Amniotic epithelial cell (primary cell): ENCODE measurements around the gene CACNB2.

ENCODE experiments used
- DNase-seq: peaks from one replicate; pipeline ENCODE4 v3.0.0-alpha.2; 2010; ENCODE audit warnings: low read depth

Gene CACNB2

DNA sequence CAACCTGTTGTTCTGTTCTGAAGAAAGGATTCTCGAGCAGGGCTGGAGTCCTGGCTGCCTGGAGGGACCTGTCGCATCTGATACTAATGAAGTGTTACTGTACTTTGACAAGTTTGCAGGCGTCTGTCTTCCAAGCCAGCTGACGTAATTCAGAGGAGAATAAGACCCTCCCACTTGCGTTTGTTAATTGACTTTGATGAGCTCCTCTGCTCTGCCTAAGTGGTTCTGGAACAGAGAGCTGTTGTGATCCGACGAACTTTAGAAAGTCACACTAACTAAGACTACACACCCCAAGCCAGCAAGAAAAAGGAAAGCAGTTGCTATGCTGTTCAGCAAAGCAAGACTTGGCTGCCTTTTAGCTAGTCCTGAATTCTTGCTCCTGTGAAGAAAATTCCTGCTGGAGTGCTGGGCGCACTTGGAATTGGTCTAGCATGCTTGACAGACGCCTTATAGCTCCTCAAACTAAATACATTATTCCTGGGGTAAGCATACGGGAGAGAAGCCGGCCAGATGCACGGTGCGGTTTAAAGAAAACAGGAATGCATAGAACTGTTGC is 200.3 kb downstream of the CACNB2 start:
- peak; percentile 23 for DNase-seq

DNA sequence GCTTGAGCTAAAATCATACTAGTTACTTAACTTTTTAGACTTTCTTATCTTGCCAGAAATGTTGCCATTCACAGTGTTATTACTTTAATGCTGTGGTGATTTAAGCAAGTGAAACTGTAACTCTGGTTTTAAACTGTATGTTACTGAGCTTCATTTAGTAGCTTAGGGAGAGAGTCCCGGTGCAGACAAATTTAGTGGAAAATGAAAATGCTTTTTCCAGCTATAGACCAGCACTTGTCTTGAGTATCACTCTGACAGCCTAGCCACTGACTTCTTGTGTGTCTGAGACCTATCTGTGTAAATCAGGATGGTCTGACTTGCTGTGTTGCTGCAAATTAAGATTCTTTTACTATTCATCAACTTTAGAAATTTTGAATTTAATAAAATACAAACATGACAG is 200.8 kb downstream of the CACNB2 start:
- DNase-seq: no peak

DNA sequence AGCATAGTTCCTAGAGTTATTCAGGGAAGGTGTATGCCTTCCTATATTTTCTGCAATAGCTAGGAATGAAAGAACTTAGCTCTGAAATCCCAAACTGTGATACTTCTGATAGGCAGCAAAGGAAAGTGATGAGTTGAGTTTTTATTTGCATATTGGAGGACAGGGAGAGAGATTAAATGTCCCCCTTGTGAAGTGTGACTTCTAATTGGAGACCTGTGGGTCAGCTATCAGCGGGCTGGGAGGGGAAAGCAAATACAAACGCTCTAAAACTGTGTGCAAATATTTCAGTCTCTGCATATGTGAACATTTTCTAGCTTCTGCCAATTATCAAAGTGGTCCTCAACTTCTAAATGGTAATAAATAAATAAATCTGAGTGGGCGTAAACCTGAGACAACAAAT is 203.3 kb downstream of the CACNB2 start:
- no peak for DNase-seq

DNA sequence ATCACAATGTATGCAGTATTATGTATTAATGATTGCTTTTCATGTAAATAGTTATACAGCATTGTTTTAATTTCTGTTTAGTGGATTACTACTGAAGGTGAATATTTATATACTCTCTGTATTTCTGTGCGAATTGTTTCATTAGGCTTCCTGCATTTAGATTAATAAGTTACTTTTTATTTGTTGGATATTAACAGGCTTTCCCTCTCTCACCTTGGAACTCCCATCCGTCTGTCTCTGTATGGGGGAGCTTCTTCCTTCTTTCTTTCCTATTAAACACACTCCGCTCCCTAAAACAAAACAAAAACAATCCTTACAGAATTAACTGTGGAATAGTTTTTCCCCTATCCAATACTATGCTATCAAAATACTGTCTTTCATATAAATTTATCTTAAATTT is 205.1 kb downstream of the CACNB2 start:
- no peak for DNase-seq

DNA sequence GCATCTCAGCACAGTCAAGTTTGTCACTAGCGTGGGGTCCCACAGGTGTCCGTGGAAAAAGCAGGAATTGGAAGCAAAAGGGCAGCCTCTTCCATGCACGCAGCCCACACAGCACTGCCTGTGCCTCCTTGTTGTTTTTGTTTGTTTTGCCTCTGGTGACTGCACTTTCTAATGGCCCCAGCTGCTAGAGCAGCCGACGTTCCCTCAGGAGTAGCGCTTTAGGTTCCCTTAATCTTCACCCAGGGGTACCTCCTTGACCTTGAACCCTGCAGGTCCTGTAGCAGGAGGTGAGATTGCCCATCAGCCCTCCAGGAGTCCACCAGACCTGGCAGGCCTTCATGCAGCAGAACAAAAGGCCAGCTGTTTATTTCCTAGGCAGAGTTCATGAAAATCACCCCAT is 210.1 kb downstream of the CACNB2 start:
- DNase-seq: no peak

DNA sequence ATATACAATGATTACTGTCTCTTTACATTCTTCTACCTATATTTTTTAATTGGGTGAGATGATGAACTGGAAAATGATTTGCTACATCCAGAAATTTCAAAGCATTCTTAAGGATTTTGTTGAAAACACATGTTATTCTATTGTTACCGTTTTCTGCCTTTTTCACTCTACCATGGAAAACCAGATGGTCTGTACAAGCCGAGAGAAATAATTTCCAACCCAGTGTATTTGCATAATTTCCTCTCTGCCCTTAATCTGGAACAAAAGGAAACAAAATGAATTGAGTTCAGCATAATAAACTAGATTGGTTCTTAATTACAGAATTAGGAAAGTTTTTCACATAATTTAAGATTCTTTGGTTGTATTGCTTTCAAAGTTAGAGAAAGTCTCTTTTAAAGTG is 211.2 kb downstream of the CACNB2 start:
- DNase-seq: no peak

DNA sequence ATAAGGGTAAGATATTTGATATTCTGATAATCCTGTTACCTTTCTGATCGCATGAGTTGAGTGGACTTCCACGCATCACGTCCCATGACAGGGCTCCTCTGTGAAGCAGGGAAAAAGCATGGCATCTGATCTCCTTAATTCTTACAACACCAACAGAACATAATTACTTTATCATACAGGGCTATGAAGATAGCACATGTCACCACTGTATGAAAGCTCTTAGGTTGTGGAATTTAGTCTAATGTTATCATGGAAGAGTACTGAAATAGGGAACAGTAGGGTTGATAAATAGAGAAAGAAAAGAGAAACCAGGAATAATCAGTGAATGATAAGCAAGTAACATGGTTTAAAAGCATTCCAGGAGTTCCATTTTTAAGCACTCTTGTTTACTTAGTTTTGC is 212.0 kb downstream of the CACNB2 start:
- DNase-seq: no peak

DNA sequence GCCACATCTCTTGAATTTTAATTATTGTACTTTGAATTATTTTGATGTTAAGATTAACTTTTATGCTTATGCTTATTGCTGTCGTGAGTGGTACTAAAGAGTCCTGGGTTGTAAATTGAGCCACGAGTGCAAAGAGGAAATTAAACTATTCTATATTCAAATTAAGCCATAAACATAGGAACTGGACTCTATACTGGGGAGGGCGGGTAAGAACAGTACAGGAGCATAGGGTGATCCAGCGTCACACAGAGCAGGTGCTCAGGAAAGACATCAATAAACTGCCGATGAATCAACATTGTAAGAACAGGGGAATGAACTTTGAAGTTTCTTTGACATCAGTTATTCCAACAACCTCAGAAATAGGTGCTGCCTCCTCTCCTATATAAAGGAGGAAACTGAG is 219.6 kb downstream of the CACNB2 start:
- no peak for DNase-seq

DNA sequence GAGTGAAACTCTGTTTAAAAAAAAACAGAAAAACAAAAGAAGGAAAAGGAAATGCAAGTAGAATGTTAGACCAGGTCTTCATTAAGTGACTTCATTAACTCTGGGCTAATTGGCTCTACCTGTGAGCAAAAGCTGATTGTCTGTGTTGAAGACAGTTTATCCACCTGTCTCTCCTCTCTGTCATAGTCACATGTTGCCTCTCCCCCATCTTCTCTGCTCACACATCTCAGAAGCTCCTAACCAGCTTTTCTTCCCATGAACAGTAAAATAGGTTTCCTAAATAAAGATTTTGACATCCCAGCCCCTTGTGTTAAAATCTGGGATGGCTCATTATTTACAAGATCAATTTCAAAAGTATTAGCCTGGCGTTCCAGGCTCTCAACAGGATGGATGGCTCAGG is 222.7 kb downstream of the CACNB2 start:
- no peak for DNase-seq

DNA sequence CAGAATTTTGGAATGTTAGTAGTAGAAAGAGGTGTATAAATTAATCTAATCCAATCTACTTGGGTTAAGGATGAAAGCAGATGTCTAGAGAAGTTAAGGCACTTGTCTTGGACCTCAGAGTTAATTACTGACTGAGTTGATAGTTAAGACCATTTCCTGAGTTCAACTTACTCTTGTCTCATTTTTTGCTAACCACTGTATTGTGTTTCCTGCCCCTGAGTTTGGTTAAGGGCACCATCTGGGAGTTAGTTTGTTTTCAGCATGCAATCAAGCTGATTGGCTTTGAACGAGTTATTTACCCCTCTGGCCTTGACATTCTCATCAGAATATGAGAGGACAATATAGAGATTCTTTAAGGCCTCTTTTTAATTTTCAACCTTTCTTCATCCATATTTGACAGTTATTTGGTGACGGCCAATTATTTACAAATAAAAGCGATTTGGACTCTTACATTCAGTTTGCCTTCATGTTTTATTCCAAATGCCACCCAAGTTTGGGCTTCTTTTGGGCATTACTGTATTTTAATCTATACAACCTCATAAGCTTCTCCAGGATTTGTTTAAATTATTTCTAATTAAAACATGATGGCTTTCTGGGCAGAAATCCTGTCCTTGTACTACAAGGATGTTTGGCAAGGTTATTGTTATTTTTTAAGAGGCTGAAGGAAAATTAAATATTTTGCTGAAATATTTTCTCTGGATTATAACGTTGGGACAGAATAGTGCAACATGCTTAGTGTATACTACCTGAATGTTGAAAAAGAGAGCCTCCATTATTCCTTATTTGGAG is 225.0 kb downstream of the CACNB2 start:
- DNase-seq: no peak

DNA sequence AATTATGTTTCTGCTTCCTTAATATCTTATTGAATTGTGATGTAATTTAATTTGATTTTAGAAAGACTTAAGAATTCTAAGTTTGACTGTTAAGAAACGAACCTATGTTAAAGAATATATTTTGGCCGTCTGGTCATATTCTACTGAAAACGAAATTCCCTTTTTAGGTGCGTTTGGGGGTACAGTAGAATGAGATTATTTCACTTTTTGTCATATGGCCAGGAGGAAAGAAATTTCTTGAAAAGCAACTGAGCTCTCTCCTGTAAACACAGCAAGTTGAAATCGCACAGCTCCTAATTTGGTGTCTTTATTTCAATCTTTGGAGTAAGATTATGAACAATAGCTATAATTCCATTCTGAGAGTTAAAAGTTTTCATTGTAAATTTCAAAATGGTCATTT is 227.6 kb downstream of the CACNB2 start:
- DNase-seq: no peak

DNA sequence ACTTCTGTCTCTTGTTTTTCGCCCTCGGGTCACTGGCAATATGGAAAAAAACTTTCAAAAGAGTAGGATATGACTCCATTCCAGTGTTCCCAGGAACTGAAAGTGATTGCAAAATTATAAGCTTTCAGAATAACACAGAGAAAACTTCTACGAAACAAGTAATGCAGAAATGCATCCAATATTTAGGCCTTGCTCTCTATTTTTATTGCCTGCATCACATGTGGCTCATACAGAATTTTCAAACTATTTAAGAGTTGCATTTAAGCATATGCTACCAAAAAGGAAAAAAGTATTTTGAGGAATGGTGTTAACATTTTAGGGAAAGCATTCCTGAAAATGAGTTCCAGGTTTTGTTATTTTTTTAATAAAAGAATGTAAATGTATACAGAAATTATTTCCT is 228.0 kb downstream of the CACNB2 start:
- peak; percentile 14 for DNase-seq

DNA sequence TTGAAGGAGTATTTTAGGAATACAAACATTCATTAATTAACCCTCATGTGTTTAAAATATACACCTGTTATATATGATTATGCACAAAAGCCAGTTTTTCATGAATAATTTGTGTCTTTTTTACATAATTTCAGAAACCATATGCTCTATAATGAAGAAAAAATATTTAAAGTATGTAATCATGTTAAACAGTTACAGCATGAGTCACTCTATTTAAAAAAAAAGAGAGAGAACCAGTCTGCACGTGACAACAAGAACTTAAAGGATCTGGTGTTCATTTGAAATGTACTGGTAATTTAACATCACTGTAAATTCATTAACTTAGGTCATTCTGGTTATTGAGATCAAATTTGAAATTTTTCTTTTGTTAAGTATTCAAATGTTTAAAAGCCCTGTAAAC is 228.5 kb downstream of the CACNB2 start:
- DNase-seq: peak; percentile 54

DNA sequence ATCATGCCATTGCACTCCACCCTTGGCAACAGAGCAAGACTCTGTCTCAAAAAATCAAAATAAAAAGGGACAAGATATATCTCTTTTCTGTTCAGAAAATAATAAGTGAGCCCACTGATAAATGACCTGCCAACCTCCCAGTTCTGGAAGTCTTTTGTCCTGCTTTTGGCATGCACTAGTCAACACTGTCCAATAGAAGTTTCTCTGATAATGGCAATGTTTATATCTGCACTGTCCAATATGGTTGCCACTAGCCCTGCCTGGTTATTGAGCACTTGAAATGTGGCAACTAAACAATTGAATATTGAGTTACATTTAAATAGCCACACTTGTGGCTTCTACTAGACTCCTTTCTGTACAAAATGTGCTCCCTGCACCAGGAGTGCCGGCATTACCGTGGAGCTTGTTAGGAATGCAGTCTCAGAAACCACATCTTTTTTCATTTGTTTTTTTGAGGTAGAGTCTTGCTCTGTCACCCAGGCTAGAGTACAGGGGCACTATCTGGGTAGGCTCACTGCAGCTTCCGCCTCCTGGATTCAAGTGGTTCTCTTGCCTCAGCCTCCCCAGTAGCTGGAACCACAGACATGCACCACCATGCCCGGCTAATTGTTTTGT is 229.7 kb downstream of the CACNB2 start:
- DNase-seq: peak; percentile 43

DNA sequence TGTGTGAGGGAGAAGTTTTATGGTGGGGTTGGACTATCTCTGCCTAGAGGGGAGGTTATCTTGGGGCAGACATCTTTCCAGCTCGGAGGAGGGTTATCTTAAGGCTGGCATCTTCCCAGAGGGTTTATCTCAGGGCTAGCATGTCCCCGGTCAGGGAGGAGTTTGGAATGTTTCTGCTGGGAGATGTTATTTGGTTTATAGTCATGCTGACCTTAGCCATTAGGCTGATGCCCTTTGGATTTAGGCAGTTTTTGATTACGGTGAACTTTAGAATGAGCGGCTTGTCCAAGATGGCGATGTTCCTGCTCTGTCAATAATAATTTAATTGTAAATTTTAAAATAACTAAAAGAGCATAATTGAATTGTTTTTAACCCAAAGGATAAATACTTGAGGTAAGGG is 236.4 kb downstream of the CACNB2 start:
- DNase-seq: no peak

DNA sequence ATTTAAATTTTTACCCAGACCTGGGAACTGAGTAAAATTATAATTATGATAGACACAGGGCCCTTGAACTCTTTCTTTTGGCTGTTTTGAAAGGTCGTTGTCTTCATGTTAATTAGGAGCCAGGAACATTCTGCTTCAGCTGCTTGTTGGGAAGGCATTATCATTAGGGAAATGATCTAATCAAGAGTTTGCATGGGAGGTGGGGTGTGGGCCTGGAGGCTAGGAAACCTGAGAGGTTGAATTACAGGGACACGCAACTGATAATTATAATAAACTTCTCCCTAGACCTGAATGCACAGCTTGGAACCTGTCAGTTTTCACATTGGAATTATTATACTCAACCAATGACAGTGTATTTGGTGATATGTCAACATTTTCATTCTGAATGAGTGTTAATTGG is 237.7 kb downstream of the CACNB2 start:
- no peak for DNase-seq

DNA sequence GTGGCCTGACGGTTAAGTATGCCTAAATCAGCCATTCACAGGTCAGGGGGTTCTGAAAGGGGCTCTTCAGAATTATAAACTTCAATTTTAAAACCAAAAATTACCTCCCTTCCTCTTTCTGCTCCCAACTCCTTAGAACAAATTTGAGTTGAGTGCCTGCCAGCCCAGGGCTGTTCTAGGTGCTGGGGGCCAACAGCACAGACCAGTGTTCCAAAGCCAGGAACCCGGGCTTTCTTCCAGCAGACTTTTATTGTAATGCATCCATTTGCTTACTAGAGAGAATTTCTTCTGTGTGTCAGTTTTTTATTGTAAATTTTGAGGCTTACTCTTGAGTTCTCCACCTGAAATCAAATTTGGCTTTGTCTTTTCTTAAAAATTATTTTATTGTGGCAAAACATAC is 238.5 kb downstream of the CACNB2 start:
- no peak for DNase-seq

DNA sequence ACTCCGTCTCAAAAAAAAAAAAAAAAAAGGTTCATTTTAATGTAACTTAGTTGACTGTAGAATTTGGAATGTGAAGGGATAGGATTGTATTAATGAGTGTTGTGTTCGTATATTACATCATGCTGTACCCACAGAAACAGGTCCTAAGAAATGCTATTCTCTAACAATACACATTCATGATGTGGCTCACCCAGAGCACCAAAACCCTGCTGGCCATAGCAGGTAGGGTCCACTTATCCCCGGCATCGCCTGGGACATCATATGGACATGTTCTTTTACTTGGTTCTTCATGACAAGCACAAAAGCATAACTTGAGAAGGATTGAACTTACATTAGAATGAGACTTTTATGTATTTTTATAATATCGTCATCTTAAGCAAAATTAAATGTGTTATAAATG is 241.5 kb downstream of the CACNB2 start:
- DNase-seq: no peak

DNA sequence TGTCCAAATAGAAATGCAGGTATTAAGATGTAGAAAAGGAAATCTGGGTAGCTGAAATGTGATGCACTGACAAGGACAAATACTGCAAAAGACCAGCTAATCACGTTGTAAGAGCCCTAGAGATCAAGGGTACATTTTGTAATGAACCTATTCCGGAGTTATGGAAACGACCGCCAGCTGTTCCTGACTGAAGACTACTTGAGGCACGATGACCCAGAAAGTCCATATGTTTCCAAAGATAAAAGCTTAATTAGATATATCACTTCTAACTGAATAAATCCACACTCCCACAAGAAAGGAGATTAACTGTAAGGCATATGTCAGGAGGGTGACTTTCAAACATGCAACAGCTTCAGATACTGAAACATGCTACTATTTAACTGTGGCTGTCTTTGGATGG is 257.7 kb downstream of the CACNB2 start:
- DNase-seq: no peak

DNA sequence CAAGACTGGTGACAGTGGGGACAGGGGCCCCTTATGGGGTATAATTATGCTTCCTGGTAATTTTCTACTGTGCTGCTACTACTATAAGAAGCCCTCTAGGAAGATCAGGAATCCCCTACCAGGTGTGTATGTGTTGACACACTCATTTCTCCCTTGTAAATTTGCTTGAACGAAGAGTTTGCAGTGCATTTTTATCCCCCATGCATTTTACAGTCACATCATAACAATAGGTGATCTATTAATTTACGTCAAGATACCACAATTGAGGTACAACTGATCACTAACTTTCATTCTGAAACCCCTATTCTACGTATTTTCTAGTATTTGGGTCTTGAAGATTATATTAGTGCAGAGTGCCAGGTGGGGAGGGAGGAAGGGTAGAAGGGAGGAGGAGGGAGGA is 258.9 kb downstream of the CACNB2 start:
- DNase-seq: no peak

DNA sequence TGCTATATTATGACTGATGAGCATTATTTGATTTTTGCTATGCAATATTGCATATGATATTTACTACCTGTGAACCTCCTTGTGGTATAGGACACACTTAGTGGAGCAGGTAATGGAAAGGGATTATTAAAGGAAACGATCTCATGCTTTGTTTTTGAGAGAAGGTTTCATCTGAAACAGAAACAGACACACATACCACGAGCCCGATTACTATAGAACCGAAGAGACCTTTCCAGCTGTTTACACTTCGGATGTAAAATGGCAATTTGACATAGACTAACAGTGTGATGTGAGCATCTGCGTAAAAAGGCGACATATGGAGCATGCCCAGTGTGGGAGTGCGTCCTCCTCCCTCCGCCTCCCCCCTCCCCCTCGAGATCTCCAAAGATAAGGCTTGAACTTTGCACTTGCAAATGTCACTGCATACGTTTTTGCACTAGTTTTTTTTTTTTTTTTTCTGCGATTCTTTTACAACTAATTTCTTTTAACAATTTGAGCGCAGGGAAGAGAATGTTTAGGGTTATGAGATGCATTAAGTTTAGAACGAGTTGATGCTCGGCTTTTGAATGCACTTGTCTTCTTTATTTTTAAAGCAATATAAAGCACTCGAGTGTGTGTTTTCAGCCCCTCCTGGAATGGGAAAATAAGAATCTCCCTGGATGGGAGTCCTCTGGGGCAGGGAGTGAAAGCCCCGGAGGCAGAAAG is 260.1 kb downstream of the CACNB2 start:
- DNase-seq: no peak

DNA sequence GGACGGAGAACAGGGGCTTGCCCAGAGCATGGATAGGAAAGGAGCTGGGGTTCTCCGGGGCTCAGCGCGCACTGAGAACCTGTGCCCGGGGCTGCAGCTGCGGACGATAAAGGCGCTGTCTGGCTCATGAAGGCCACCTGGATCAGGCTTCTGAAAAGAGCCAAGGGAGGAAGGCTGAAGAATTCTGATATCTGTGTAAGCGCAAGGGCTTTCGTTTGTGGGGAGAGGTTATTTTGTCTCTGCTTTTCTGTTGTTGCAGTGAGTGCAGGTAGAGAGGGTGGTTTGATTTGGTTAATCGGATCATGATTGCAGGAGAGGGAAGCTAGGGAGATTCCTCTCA is 260.7 kb downstream of the CACNB2 start:
- no peak for DNase-seq
